Measurements from ENCODE around the gene SCN1B.
A peak's percentile ranks its signal among the peaks of the same experiment; 100 is the strongest.
"Not testable (repeated sequence)": the region's sequence is repeated elsewhere in the genome, so short reads cannot be mapped to it uniquely, and the experiment has no call there.

Gene SCN1B

GRCh38 chr19:35027851-35028599 lies 2.2 kb upstream of the SCN1B start (continued):
- TF ChIP-seq, protein P1, sequence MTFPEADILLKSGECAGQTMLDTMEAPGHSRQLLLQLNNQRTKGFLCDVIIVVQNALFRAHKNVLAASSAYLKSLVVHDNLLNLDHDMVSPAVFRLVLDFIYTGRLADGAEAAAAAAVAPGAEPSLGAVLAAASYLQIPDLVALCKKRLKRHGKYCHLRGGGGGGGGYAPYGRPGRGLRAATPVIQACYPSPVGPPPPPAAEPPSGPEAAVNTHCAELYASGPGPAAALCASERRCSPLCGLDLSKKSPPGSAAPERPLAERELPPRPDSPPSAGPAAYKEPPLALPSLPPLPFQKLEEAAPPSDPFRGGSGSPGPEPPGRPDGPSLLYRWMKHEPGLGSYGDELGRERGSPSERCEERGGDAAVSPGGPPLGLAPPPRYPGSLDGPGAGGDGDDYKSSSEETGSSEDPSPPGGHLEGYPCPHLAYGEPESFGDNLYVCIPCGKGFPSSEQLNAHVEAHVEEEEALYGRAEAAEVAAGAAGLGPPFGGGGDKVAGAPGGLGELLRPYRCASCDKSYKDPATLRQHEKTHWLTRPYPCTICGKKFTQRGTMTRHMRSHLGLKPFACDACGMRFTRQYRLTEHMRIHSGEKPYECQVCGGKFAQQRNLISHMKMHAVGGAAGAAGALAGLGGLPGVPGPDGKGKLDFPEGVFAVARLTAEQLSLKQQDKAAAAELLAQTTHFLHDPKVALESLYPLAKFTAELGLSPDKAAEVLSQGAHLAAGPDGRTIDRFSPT (tag by site-specific recombination; IDR thresholded peaks at IDR 0.05): peak; percentile 59; the same call in 1 of the 2 replicates
- TF ChIP-seq HOXC10 (CRISPR knock-in tag; IDR thresholded peaks at IDR 0.05): no peak
- no peak for TF ChIP-seq ZNF274 (IDR thresholded peaks at IDR 0.05; ENCODE audit: low read length)
- no peak for TF ChIP-seq ZNF274 (tag by site-specific recombination; IDR thresholded peaks at IDR 0.05; ENCODE audit: borderline replicate concordance)
- no peak for TF ChIP-seq ZNF335 (tag by site-specific recombination; conservative IDR thresholded peaks at IDR 0.05)
- TF ChIP-seq ZNF10 (tag by site-specific recombination; IDR thresholded peaks at IDR 0.05): peak; percentile 50; the same call in 1 of the 2 replicates
- 0 out of 2 replicates have a peak, but pooled peaks have one; percentile 30 for TF ChIP-seq KLF10 (tag by site-specific recombination; IDR thresholded peaks at IDR 0.05)
- 0 out of 2 replicates have a peak, but pooled peaks have one; percentile 24 for TF ChIP-seq ZSCAN30 (tag by site-specific recombination; IDR thresholded peaks at IDR 0.05)
- TF ChIP-seq ZNF580 (tag by site-specific recombination; IDR thresholded peaks at IDR 0.05): peak; percentile 71; the same call in 1 of the 2 replicates
- no peak for TF ChIP-seq ZNF449 (tag by site-specific recombination; IDR thresholded peaks at IDR 0.05)
- TF ChIP-seq, protein P2, sequence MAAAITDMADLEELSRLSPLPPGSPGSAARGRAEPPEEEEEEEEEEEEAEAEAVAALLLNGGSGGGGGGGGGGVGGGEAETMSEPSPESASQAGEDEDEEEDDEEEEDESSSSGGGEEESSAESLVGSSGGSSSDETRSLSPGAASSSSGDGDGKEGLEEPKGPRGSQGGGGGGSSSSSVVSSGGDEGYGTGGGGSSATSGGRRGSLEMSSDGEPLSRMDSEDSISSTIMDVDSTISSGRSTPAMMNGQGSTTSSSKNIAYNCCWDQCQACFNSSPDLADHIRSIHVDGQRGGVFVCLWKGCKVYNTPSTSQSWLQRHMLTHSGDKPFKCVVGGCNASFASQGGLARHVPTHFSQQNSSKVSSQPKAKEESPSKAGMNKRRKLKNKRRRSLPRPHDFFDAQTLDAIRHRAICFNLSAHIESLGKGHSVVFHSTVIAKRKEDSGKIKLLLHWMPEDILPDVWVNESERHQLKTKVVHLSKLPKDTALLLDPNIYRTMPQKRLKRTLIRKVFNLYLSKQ (tag by site-specific recombination; IDR thresholded peaks at IDR 0.05; ENCODE audit: borderline replicate concordance): no peak
- peak; percentile 100 for TF ChIP-seq ZNF664 (tag by site-specific recombination; IDR thresholded peaks at IDR 0.05)
- no peak for TF ChIP-seq MYNN (tag by site-specific recombination; IDR thresholded peaks at IDR 0.05; ENCODE audit: borderline replicate concordance)

GRCh38 chr19:35028600-35028885 lies 1.7 kb upstream of the SCN1B start:
- not testable (repeated sequence) for H3K27ac ChIP-seq (ENCODE audit: extremely low read depth, low read depth, low read length)
- TF ChIP-seq, protein P3, sequence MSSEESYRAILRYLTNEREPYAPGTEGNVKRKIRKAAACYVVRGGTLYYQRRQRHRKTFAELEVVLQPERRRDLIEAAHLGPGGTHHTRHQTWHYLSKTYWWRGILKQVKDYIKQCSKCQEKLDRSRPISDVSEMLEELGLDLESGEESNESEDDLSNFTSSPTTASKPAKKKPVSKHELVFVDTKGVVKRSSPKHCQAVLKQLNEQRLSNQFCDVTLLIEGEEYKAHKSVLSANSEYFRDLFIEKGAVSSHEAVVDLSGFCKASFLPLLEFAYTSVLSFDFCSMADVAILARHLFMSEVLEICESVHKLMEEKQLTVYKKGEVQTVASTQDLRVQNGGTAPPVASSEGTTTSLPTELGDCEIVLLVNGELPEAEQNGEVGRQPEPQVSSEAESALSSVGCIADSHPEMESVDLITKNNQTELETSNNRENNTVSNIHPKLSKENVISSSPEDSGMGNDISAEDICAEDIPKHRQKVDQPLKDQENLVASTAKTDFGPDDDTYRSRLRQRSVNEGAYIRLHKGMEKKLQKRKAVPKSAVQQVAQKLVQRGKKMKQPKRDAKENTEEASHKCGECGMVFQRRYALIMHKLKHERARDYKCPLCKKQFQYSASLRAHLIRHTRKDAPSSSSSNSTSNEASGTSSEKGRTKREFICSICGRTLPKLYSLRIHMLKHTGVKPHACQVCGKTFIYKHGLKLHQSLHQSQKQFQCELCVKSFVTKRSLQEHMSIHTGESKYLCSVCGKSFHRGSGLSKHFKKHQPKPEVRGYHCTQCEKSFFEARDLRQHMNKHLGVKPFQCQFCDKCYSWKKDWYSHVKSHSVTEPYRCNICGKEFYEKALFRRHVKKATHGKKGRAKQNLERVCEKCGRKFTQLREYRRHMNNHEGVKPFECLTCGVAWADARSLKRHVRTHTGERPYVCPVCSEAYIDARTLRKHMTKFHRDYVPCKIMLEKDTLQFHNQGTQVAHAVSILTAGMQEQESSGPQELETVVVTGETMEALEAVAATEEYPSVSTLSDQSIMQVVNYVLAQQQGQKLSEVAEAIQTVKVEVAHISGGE (tag by site-specific recombination; conservative IDR thresholded peaks at IDR 0.05; ENCODE audit: low read depth): 0 out of 2 replicates have a peak, but pooled peaks have one; percentile 7
- 0 out of 2 replicates have a peak, but pooled peaks have one; percentile 48 for TF ChIP-seq BCL11B (tag by site-specific recombination; IDR thresholded peaks at IDR 0.05; ENCODE audit: low read depth)
- TF ChIP-seq, protein P4, sequence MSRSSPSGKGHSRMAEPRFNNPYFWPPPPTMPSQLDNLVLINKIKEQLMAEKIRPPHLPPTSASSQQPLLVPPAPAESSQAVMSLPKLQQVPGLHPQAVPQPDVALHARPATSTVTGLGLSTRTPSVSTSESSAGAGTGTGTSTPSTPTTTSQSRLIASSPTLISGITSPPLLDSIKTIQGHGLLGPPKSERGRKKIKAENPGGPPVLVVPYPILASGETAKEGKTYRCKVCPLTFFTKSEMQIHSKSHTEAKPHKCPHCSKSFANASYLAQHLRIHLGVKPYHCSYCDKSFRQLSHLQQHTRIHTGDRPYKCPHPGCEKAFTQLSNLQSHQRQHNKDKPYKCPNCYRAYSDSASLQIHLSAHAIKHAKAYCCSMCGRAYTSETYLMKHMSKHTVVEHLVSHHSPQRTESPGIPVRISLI (tag by site-specific recombination; IDR thresholded peaks at IDR 0.05): peak; percentile 94
- TF ChIP-seq, protein P5, sequence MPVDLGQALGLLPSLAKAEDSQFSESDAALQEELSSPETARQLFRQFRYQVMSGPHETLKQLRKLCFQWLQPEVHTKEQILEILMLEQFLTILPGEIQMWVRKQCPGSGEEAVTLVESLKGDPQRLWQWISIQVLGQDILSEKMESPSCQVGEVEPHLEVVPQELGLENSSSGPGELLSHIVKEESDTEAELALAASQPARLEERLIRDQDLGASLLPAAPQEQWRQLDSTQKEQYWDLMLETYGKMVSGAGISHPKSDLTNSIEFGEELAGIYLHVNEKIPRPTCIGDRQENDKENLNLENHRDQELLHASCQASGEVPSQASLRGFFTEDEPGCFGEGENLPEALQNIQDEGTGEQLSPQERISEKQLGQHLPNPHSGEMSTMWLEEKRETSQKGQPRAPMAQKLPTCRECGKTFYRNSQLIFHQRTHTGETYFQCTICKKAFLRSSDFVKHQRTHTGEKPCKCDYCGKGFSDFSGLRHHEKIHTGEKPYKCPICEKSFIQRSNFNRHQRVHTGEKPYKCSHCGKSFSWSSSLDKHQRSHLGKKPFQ (tag by site-specific recombination; IDR thresholded peaks at IDR 0.05): 0 out of 2 replicates have a peak, but pooled peaks have one; percentile 20
- CTCF ChIA-PET: interaction anchor here (0.6 to 5.1 kb wide), 5 partner anchors 16 to 241 kb away, joined by 3 to 57 read pairs (median 3); no protein-coding TSS in a partner anchor

More at GRCh38 chr19:35028600-35028885, 1.7 kb upstream of the SCN1B start:
- POLR2A ChIA-PET: interaction anchor here (0.7 to 2.4 kb wide), 4 partner anchors 12 to 261 kb away, joined by 3 to 10 read pairs (median 6); partner anchors contain the start of gene ZNF30
- Histone ChIP-seq H3K4me1 (ENCODE audit: control insufficient read depth, insufficient read depth, low read length) (peaks cover 14% of the 10 kb centered on the region), H3K36me3 (ENCODE audit: control insufficient read depth in 2 of 2, insufficient read depth in 1 of 2, low read length in 2 of 2) (peaks cover 52 to 53% of the 10 kb centered on the region in 2 experiments)
- H3K9me3 ChIP-seq (ENCODE audit: control insufficient read depth, insufficient read depth, low read depth, low read length); H3K4me3 ChIP-seq (ENCODE audit: low read depth, low read length): not testable (repeated sequence)

Data from HEK293 (cell line).